GM19467 (cell line): Measurements from ENCODE around the gene UBXN1.

Experiments
- ATAC-seq: cut with Tn5 transposase; IDR thresholded peaks from one replicate; pipeline ENCODE4 v1.9.1; 2021; ENCODE audit warnings: mild to moderate bottlenecking, moderate library complexity; ENCODE audit not compliant: unreplicated experiment

The UBXN1 gene

GRCh38 chr11:62678770-62679696, at the start of gene UBXN1:
Gene UBXN1, minus strand, starts transcription at chr11:62679073. Its CDS starts 150 bp downstream, at chr11:62678923.
- peak; percentile 66 for ATAC-seq

- no peak for ATAC-seq
Observed at GRCh38 chr11:62728171-62728988, 49.5 kb upstream of the UBXN1 start, which contains the start of gene TTC9C. Gene TTC9C, plus strand, starts transcription at chr11:62728486. Its CDS starts 363 bp downstream, at chr11:62728849.

- ATAC-seq = peak; percentile 53
Observed at GRCh38 chr11:62727872-62728170, 48.9 kb upstream of the UBXN1 start.

GRCh38 chr11:62727165-62727871, 48.4 kb upstream of the UBXN1 start, which contains the start of gene HNRNPUL2:
Gene HNRNPUL2, minus strand, starts transcription at chr11:62727457. Its CDS starts 301 bp downstream, at chr11:62727156.
- ATAC-seq = peak; percentile 58

GRCh38 chr11:62726915-62727164, 48.0 kb upstream of the UBXN1 start:
- ATAC-seq = peak; percentile 4

- peak; percentile 2 for ATAC-seq
Observed at GRCh38 chr11:62726156-62726914, 47.5 kb upstream of the UBXN1 start.

GRCh38 chr11:62725646-62726045, 46.8 kb upstream of the UBXN1 start:
- no peak for ATAC-seq

- ATAC-seq = no peak
Observed at GRCh38 chr11:62724171-62724570, 45.3 kb upstream of the UBXN1 start.

GRCh38 chr11:62721994-62722393, 43.1 kb upstream of the UBXN1 start:
- ATAC-seq = no peak

GRCh38 chr11:62719302-62719978, 40.6 kb upstream of the UBXN1 start:
- no peak for ATAC-seq

GRCh38 chr11:62716816-62717215, 37.9 kb upstream of the UBXN1 start:
- ATAC-seq = no peak

- ATAC-seq = no peak
Observed at GRCh38 chr11:62716206-62716605, 37.3 kb upstream of the UBXN1 start.

- no peak for ATAC-seq
Observed at GRCh38 chr11:62715150-62716130, 36.6 kb upstream of the UBXN1 start.

GRCh38 chr11:62713343-62713742, 34.5 kb upstream of the UBXN1 start:
- no peak for ATAC-seq

GRCh38 chr11:62712861-62713260, 34.0 kb upstream of the UBXN1 start:
- ATAC-seq = no peak

GRCh38 chr11:62712276-62712812, 33.5 kb upstream of the UBXN1 start:
- ATAC-seq = no peak

- no peak for ATAC-seq
Observed at GRCh38 chr11:62710001-62710345, 31.1 kb upstream of the UBXN1 start.

GRCh38 chr11:62709247-62710000, 30.6 kb upstream of the UBXN1 start:
- peak; percentile 60 for ATAC-seq
